K562 (cell line): ENCODE results near the gene UBXN4. TPM values are rescaled to one million over a fixed set of nuclear protein-coding genes. Genes with fewer than 3 reads are reported as not detected.

ENCODE experiments used
- ATF3 ChIP-seq, 2 experiments: fragments of 450-650 bp in 1 of 2; sonication (generic) in 1 of 2; formaldehyde crosslinking in 1 of 2; IDR thresholded peaks in 1 of 2; conservative IDR thresholded peaks in 1 of 2; 2 replicates each; pipeline versions ENCODE4 v1.6.1 to v1.8.1; 2016 to 2023; ENCODE audit warnings: mild to moderate bottlenecking in 2 of 2, moderate library complexity in 2 of 2, inconsistent platforms in 1 of 2, missing genetic modification reagents in 1 of 2
- ELF2 ChIP-seq: fragments of 250-450 bp; sonication (Bioruptor Pico); IDR thresholded peaks from 2 replicates; pipeline ENCODE4 v1.5.0; 2021; ENCODE audit warnings: mild to moderate bottlenecking
- HDAC1 ChIP-seq, 2 experiments: fragments of 450-650 bp; IDR thresholded peaks; 2 replicates each; pipeline ENCODE4 v1.6.1; 2016 to 2017; ENCODE audit warnings: inconsistent platforms in 1 of 2, mild to moderate bottlenecking in 1 of 2, moderate library complexity in 1 of 2
- HDGF ChIP-seq: fragments of 450-650 bp; IDR thresholded peaks from 2 replicates; pipeline ENCODE4 v1.6.1; 2016
- HMGXB4 ChIP-seq: sonication (generic); formaldehyde crosslinking; IDR thresholded peaks from 2 replicates; pipeline ENCODE4 v1.8.1; 2023; ENCODE audit warnings: mild to moderate bottlenecking, missing genetic modification reagents
- NFATC3 ChIP-seq: fragments of 450-650 bp; IDR thresholded peaks from 2 replicates; pipeline ENCODE4 v1.6.1; 2017; ENCODE audit warnings: mild to moderate bottlenecking
- SMC3 ChIP-seq: conservative IDR thresholded peaks from 2 replicates; pipeline ENCODE4 v1.6.1; 2011; ENCODE audit warnings: low read depth, low read length, improper control_type of control experiment; ENCODE audit not compliant: insufficient read depth
- SNRNP70 ChIP-seq: fragments of 200-400 bp; formaldehyde crosslinking; optimal IDR thresholded peaks from 2 replicates; pipeline ENCODE3; 2017; ENCODE audit warnings: low read depth, low read length
- SRSF3 ChIP-seq: fragments of 200-400 bp; formaldehyde crosslinking; IDR thresholded peaks from 2 replicates; pipeline ENCODE4 v1.6.1; 2016; ENCODE audit warnings: mild to moderate bottlenecking, low read length, moderate library complexity; ENCODE audit not compliant: insufficient read depth
- TRIM24 ChIP-seq, 2 experiments: fragments of 450-650 bp; IDR thresholded peaks; 2 replicates each; pipeline ENCODE4 v1.6.1; 2016
- ZBTB40 ChIP-seq, 2 experiments: fragments of 450-650 bp in 1 of 2; sonication (generic) in 1 of 2; formaldehyde crosslinking in 1 of 2; IDR thresholded peaks; 2 replicates each; pipeline versions ENCODE4 v1.7.1 to v1.9.0; 2016 to 2022; ENCODE audit warnings: inconsistent platforms in 1 of 2, mild to moderate bottlenecking in 1 of 2, missing genetic modification reagents in 1 of 2
- ZBTB7A ChIP-seq: IDR thresholded peaks from 2 replicates; pipeline ENCODE4 v1.6.1; 2011; ENCODE audit warnings: low read depth, mild to moderate bottlenecking, low read length, moderate library complexity, borderline replicate concordance; ENCODE audit not compliant: control insufficient read depth
- ZNF165 ChIP-seq: fragments of 250-450 bp; sonication (Bioruptor Pico); IDR thresholded peaks from 2 replicates; pipeline ENCODE4 v1.4.0; 2020; ENCODE audit warnings: borderline replicate concordance
- ZNF445 ChIP-seq: fragments of 250-450 bp; sonication (Bioruptor Pico); IDR thresholded peaks from 2 replicates; pipeline ENCODE4 v1.4.0; 2020; ENCODE audit warnings: low read depth, mild to moderate bottlenecking, moderate library complexity
- polyA plus RNA-seq, 8 experiments: library from polyadenylated mRNA; depleted of rRNA in 4 of 8; stranded (reverse) in 5 of 8; unstranded in 3 of 8; fragments of >200 nt; fragmentation: Nextera tagmentation in 2 of 8; fragmentation: Illumina TruSeq in 1 of 8; extraction: Ambion mirVana in 2 of 8; extraction: Trizol in 1 of 8; gene quantifications; 2 replicates each; pipeline versions ENCODE4 v1.2.1 to v1.2.3, GENCODE V29; 2011 to 2014; ENCODE audit warnings: inconsistent platforms in 1 of 8, missing spikeins in 1 of 8
- total RNA-seq, 7 experiments: library from RNA; depleted of rRNA in 6 of 7; stranded (reverse); fragments of >200 nt in 6 of 7; fragmentation: Illumina TruSeq in 2 of 7; extraction: Trizol in 2 of 7; gene quantifications; 2 replicates each; pipeline versions ENCODE4 v1.2.1 to v1.2.3, GENCODE V29; 2011 to 2021; ENCODE audit warnings: low replicate concordance in 1 of 7

The UBXN4 gene
- total and polyA plus RNA-seq, 9 of the 15 experiments (the other 6 are each of a cell fraction or from before 2014, with no cell fraction given): 30.4 to 127 (median 55.3) TPM

GRCh38 chr2:135741395-135742324 lies at the start of gene UBXN4 (continued):
- TF ChIP-seq ZBTB40 (IDR thresholded peaks at IDR 0.05): peak; percentile 66
- no peak for TF ChIP-seq ZBTB40 (CRISPR knock-in tag; IDR thresholded peaks at IDR 0.05)
- TF ChIP-seq SRSF3: no peak
- no peak for TF ChIP-seq TRIM24 (IDR thresholded peaks at IDR 0.05)
- no peak for TF ChIP-seq ZNF445 (CRISPR knock-in tag)
- TF ChIP-seq ATF3 (IDR thresholded peaks at IDR 0.05): peak; percentile 94
- TF ChIP-seq ATF3 (CRISPR knock-in tag; conservative IDR thresholded peaks at IDR 0.05): peak; percentile 87; the same call in 1 of the 2 replicates
- no peak for TF ChIP-seq SNRNP70
- TF ChIP-seq ZBTB7A: peak; percentile 46; the same call in 1 of the 2 replicates
- no peak; the same call in 1 of the 2 replicates for TF ChIP-seq HDGF
- no peak for TF ChIP-seq NFATC3
- TF ChIP-seq HMGXB4 (CRISPR knock-in tag): no peak
- no peak for TF ChIP-seq SMC3
- 0 out of 4 replicates have a peak, but pooled peaks of 1 of the 2 experiments have one; percentile 9 for TF ChIP-seq HDAC1 (IDR thresholded peaks at IDR 0.05)
- no peak for TF ChIP-seq ZNF165
- TF ChIP-seq ELF2 (CRISPR knock-in tag): peak; percentile 91
